ENCODE data around the gene BRD9. TPM values are rescaled to one million over a fixed set of nuclear protein-coding genes. Genes with fewer than 3 reads are reported as not detected.

Gene BRD9
- total RNA-seq, 4 donors from 2014 or later: 29.6 to 91.3 (median 37.9) TPM

GRCh38 chr5:863244-863805 lies 29.3 kb downstream of the BRD9 start:
- in situ Hi-C loops (cut with MboI; ENCODE audit: low pct_ligation_motif_present in 1 of 4, low pct_unique_long_range_greater_than_20kb in 1 of 4, low sequenced_read_pairs in 3 of 4): no loop called here
- no peak overlapping the region for H3K4me3 ChIP-seq

GRCh38 chr5:862367-863243 lies 30.0 kb downstream of the BRD9 start:
- TF ChIP-seq POLR2AphosphoS5 (IDR thresholded peaks at IDR 0.05) (no peak), POLR2A (IDR thresholded peaks at IDR 0.05) (no peak), EP300 (IDR thresholded peaks at IDR 0.05; ENCODE audit: low read depth) (no peak), CTCF (IDR thresholded peaks at IDR 0.05) (no peak)
- in situ Hi-C loops (cut with MboI; ENCODE audit: low pct_ligation_motif_present in 1 of 4, low pct_unique_long_range_greater_than_20kb in 1 of 4, low sequenced_read_pairs in 3 of 4): no loop called here
- no peaks in the 10 kb centered on the region for H3K4me1 ChIP-seq
- 83% methylated on average over 20 of the region's 25 CpGs; no CpG with 5 or more reads in 1 of the 2 donors for WGBS, 2 donors (ENCODE audit: low coverage in 1 of 2)
- peaks cover 0 to 14% (median 0%) of the 10 kb centered on the region in 4 donors for H3K36me3 ChIP-seq
- no peak overlapping the region for H3K27ac ChIP-seq
- intact Hi-C loops (cut with DNase I; ENCODE audit: low total_unique reads): no loop called here
- no peaks in the 10 kb centered on the region for H3K27me3 ChIP-seq
- H3K9me3 ChIP-seq: no peaks in the 10 kb centered on the region
- H3K4me3 ChIP-seq: no peak overlapping the region
- no peak for DNase-seq

More at GRCh38 chr5:863244-863805, 29.3 kb downstream of the BRD9 start:
- H3K36me3 ChIP-seq: peaks cover 0 to 15% (median 1%) of the 10 kb centered on the region in 4 donors
- no peak for DNase-seq
- no peak overlapping the region for H3K27ac ChIP-seq
- 89% methylated on average over 16 of the region's 16 CpGs; no CpG with 5 or more reads in 1 of the 2 donors for WGBS, 2 donors (ENCODE audit: low coverage in 1 of 2)
- H3K9me3 ChIP-seq: no peaks in the 10 kb centered on the region
- TF ChIP-seq POLR2A (IDR thresholded peaks at IDR 0.05) (no peak), POLR2AphosphoS5 (IDR thresholded peaks at IDR 0.05) (no peak), CTCF (IDR thresholded peaks at IDR 0.05) (no peak), EP300 (IDR thresholded peaks at IDR 0.05; ENCODE audit: low read depth) (no peak)
- H3K4me1 ChIP-seq: no peaks in the 10 kb centered on the region
- intact Hi-C loops (cut with DNase I; ENCODE audit: low total_unique reads): no loop called here
- no peaks in the 10 kb centered on the region for H3K27me3 ChIP-seq

GRCh38 chr5:861442-862366 lies 30.9 kb downstream of the BRD9 start:
- Histone ChIP-seq H3K9me3 (no peaks in the 10 kb centered on the region), H3K4me1 (no peaks in the 10 kb centered on the region), H3K27ac (no peak overlapping the region), H3K27me3 (no peaks in the 10 kb centered on the region), H3K4me3 (no peak overlapping the region), H3K36me3 (peaks cover 0 to 14% (median 0%) of the 10 kb centered on the region in 4 donors)
- in situ Hi-C loops (cut with MboI; ENCODE audit: low pct_ligation_motif_present in 1 of 4, low pct_unique_long_range_greater_than_20kb in 1 of 4, low sequenced_read_pairs in 3 of 4): no loop called here
- DNase-seq: no peak
- TF ChIP-seq POLR2AphosphoS5 (IDR thresholded peaks at IDR 0.05): no peak
- TF ChIP-seq EP300 (IDR thresholded peaks at IDR 0.05; ENCODE audit: low read depth): no peak
- TF ChIP-seq CTCF (IDR thresholded peaks at IDR 0.05): no peak
- no peak for TF ChIP-seq POLR2A (IDR thresholded peaks at IDR 0.05)
- intact Hi-C loops (cut with DNase I; ENCODE audit: low total_unique reads): no loop called here
- WGBS, 2 donors (ENCODE audit: low coverage in 1 of 2): 86% methylated on average over 15 of the region's 22 CpGs; no CpG with 5 or more reads in 1 of the 2 donors

Measured in transverse colon (tissue), 4 donors.